CD4-positive, alpha-beta T cell treated with Interferon gamma for 1 hour (primary cell): ENCODE measurements around the gene LGALS3BP.
"Not testable (repeated sequence)": the region's sequence is repeated elsewhere in the genome, so short reads cannot be mapped to it uniquely, and the experiment has no call there.

Source experiments
- DNase-seq: peaks from one replicate; pipeline ENCODE4 v3.0.0-alpha.2; 2020

The LGALS3BP gene, protein sequence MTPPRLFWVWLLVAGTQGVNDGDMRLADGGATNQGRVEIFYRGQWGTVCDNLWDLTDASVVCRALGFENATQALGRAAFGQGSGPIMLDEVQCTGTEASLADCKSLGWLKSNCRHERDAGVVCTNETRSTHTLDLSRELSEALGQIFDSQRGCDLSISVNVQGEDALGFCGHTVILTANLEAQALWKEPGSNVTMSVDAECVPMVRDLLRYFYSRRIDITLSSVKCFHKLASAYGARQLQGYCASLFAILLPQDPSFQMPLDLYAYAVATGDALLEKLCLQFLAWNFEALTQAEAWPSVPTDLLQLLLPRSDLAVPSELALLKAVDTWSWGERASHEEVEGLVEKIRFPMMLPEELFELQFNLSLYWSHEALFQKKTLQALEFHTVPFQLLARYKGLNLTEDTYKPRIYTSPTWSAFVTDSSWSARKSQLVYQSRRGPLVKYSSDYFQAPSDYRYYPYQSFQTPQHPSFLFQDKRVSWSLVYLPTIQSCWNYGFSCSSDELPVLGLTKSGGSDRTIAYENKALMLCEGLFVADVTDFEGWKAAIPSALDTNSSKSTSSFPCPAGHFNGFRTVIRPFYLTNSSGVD

DNA sequence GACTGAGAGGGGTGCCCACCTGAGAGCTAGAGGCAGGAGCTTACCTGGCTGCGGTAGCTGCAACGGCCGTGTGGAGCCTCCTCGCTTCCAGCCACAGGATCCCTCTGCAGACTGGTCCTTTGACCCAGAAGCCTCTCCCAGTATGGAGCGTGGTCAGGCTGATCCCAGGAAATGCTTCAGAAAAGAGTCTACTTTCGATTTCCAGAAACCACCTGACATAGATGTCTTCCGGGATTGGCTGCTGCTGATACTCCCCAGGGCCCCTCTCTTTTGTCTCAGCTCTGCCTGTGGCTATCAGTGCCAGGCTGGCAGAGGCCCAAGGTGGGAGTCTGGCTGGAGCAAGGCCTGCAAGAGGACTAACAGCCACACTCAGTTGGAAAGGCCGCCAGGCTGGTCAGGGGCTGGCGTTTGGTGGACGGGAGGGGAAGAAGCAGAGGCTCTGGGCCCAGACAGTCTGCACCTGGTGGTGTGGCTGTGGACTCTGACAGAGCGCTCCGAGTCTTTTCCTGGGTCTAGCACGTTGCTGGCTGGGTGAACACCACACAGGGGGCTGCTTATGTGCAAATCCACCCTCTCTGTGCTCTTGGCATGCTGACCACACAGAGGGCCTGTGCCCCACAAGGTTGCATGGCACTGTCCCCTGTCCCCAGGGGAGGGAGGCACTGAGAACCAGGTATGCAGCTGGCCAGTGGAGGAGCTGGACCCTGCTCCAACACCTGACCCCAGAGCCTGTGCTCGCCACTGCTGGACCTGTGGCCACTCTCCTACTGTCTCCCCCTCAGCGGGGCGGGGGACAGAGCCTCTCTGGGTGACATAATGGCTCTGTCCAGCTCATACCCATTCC is at the start of gene LGALS3BP:
LGALS3BP (minus strand) TSS at position 144 of the 844 bp plus-strand sequence. CDS start 2,732 bp downstream, outside the sequence.
- DNase-seq, result peak; percentile 22

DNA sequence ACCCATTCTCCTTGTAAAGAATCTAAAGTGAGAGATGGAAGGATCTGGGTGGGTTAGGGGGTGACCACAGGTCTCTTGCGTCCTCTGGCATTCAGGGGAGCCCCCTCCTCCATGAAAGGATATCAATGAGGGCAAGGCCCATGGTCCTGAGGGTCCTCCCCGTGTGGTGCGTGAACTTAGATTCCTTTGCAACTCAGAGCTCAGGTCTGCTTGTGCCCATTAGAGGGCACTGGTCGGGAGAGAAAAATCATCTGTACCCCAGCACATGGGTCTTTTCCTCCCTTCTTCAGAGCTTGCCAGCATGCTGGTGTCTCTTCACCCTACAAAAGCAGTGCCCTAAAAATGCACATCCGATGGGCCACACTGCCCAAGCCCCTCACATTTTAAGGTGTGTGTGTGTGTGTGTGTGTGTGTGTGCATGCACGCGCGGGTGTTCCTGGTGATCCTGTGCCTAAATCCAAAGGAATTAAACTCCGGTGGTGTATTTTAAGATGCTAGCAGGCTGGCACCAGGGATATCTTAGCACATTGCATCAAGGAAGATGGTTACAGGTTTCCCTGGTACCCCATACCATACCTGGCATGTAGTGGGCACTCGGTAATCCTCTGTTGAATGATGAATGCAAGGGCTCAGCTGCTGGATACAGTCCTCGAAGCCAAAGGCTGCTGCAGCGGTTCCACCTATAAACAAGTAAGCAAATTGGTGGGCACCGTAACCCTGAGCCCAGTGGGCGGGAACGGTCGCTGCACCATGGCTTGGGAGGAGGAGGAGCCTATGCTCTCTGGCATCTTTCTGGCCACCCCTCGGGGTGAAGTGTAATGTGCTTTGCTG is 49.0 kb upstream of the LGALS3BP start:
- DNase-seq, result no peak

DNA sequence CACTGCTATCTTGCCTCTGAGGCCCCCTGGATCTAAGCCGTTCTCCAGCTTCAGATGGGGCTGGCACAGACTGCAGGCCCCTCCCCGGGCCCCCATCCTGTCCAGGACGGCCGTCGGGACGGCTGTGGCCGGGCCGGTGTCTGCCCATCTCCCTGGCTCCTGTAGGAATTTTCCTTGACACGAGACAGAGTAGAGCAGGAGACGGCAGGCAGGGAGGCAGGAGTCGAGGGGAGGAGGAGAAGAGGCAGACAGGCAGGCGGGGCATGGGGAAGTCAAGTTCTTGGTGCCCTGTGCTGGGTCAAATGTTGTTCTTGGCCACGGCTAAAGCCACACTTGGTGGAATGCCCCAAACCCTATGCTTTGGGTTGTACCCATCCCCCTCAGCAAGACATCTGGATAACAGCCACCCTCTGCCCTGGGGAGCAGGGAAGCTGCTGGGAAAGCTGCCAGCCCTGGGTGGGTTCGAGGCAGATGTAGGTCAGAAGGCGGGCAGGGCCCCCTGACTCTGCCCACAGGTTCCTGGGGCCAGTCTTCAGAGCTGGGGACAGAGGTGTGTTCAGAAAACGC is 48.3 kb upstream of the LGALS3BP start:
- DNase-seq, result no peak

DNA sequence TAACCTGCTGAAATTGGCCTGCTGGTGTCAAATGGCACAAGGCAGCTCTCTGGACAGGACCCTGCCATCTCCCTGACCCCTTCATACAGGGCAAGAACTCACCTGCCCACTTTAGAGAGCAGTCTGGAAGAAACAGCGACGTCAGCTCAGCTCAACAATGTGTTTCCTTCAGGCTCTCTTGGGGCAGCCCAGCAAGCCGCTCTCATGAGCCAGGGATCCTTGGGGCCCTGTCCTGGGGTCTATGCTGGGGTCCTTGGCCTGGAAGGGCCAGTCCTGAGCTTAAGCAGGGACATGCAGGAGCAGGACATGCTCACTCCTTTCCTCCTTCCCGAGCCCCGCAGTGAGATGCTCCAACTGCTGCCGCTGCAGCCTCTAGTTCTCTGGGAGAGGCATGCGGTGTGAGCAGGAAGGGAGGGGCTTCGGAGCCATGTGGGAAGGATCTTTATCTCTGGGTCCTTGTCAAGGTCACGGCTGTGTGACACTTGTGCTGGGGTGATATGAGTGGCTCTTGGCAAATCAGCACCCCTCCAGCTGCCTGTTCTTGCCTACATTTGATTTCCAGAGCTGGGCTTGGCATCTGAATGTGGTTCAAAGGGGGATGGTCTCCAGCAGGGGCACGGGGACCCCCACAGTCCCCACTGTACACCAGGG is 47.7 kb upstream of the LGALS3BP start:
- DNase-seq, result no peak

DNA sequence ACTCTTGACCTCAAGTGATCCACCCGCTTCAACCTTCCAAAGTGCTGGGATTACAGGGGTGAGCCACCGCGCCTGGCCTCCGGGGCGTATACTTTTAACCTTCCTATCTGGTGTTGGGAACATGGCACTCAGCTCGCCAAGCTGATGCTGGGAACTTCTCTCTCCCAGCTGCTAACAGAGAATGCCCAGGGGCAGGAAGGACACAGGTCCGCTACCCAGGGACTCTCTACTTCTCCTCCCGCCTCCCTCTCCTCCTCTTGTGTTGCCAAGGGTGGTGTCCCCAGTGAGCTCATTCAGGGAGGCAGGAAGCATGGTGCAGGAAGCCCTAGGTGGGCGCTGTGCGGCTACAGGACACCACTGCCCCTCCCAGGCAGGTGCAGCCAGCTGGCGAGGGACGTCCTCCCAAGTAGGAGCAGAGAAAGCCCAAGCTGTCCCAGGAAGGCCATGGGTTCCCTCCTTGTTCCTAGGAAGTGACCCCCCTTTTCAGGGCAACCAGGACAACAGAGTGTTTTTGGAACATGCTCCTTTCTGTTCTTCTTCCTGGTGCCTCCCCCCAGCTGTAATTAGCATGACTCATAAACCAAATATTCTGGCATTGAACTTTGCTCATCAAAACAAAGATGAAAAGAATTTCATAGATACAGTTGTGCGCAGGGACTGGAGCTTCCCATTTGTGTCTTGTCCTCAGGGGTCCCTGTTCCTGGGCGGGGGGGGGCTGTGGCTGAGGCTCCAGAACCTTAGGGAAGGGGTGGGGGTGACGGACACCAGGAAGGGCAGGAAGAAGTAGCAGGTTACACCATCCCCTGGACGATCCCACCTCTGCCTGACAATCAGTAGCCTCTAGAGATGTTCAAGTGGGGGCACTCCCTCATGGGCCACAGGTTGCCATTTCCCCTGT is 46.9 kb upstream of the LGALS3BP start:
- DNase-seq, result no peak

DNA sequence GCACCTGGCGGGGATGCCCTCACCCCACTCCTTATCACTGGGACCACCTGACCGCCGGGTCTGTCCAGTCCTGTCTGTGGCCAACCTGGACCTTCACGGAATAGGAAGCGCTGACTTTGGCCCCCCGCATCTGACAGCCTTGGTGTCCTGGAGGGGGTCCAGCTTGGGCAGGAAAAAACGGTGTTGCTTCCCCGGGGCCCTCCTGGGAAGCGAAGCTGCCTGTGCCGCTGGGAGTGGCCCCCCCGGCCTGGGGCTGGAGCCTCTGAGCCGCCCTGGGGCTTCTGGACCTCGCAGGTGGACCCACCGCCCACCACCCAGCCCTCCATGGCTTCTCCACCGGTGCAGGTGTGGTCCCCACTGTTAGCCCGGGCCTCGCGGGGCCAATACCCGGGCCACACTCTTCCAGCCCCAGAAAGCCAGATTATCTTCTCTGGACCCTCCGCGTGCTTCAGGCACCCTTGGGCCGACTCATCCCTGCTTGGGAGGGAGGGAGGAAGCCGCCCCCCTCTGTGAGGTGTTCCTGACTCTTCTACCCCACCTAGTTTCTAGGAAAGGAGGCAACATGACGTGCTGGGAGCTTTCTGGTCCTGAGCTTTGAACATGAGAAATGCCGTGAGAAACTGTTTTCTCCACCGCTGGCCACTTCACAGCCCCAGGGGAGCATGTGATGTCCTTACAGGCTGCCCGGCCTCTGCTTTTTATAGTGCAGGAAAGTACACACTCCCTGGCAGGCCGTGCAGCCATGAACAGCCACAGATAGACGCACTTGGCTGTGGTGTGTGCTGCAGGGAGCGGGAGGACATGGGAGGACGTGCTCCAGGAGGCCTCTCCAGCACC is 45.4 kb upstream of the LGALS3BP start:
- DNase-seq, result no peak

DNA sequence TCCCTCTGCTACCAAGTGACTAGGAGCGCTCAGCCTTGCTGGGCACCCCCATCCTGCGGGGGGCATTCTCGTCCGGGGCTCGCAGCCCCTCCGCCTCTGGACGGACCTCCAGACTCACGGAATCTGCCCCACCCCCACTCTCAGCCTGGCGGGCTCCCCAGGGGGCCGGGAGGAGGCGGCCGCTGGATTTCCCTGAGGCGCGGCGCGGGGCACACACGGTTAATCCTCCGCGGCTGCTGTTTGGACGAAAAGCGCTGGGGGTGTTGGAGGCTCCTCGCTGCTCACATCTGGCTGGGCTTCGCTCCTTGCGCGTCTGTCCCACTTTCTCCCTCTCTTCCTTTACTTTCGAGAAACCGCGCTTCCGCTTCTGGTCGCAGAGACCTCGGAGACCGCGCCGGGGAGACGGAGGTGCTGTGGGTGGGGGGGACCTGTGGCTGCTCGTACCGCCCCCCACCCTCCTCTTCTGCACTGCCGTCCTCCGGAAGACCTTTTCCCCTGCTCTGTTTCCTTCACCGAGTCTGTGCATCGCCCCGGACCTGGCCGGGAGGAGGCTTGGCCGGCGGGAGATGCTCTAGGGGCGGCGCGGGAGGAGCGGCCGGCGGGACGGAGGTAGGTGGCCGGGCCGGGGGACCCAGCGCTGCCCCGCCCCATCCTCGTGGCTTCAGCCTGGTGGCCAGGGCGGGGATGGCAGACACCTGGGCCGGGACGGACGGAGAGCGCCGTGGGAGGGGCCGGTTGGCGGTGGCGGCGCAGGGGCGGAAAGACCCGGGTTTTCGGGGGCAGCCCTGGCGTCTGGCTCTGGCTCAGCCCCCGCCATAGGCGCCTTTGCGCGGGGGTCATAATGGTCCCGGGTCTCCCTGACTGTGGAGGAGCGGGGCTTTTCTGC is 44.4 kb upstream of the LGALS3BP start, which contains the start of gene C1QTNF1:
C1QTNF1 (plus strand) TSS at position 284 of the 886 bp plus-strand sequence. CDS start 19,800 bp downstream, outside the sequence.
- DNase-seq, result no peak

DNA sequence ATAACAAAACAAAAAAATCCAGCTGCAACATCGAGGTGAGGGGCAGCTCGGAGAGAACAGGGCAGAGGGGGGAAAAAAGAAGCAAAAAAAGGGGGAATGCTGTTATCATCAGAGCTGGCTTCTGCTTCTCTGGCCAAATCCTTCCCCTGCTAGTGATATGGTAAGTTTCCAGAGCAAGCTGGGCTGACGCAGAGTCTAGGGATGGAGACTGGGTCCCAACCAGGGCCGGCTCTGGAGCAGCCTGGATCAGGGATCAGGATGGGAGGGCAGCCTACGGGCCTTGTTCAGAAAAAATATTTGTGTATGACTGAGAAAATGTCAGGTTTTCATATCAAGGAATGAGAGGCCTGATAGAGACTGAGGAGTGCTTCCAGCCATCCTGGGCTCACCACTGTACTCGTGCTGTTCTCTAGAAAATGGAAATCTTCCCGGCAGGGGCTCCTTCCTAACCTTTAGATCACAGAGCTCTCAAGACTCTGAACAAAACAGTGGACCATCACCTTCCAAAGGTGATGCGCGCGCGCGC is 43.5 kb upstream of the LGALS3BP start:
- DNase-seq, result no peak

DNA sequence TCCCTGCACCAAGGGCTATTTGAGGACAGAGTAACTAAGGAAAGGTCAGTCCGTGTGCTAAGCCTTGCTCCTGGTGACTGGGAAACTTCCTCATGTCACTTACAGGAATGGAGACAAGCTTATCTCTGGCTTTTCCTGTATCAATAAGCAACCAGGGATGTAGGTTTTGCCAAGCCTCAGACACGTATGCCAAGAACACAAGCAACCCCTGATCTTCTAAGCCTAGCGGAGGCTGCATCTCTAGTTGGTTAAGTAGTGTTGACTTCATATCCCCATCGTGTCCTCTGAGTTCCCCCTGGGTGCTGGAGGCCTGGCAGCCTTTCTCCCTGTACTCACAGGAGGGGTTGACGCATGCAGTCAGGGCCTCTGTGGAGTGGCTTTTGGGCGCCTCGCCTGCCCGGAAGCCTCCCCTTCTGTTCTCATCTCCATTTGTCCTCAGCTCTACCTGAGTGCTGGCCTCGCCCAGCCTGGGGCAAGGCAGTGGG is 42.8 kb upstream of the LGALS3BP start:
- DNase-seq, result no peak

DNA sequence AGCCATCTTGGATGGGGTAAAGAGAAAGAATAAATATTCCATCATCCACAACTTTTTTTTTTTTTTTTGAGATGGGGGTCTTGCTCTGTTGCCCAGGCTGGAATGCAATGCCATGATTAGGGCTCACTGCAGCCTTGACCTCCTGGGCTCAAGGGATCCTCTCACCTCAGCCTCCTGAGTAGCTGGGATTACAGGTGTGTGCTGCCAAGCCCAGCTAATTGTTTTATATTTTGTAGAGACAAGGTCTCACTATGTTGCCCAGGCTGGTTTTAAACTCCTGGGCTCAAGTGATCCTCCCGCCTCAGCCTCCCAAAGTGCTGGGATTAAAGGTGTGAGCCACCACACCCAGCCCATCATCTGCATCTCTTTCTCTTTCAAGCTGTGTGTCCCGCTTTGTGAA is 42.2 kb upstream of the LGALS3BP start:
- not testable (repeated sequence) for DNase-seq

DNA sequence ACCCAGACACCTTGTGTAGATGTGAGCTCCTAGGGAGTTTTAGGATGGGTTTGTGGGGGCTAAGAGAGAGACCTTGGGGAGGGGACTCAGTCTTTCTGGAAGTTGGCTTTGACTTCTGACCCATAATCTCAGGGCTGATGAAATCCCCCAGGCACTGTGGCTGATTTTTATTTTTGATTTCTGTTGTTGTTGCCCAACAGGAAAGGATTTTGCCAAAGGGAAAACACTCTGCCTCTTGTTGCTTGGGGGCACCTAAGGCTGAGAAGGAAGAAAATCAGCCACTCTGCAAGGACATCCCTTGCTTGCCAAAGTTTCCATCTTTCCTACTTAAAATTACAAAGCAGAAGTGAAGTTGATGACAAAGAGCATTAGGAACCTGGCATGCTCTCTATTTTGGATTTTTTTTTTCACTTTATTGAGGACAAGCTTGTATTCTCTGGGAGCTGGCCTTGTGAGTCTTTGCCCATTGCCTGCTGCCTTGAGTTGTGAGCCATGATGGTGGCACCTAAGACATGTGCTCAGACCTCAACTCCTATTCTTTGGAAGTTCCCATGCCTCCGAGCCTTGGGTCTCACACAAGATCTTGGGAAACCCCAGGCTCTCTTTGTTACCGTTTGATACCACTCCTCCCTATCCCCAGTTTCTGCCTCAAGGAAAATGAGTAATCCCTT is 41.0 kb upstream of the LGALS3BP start:
- DNase-seq, result no peak

DNA sequence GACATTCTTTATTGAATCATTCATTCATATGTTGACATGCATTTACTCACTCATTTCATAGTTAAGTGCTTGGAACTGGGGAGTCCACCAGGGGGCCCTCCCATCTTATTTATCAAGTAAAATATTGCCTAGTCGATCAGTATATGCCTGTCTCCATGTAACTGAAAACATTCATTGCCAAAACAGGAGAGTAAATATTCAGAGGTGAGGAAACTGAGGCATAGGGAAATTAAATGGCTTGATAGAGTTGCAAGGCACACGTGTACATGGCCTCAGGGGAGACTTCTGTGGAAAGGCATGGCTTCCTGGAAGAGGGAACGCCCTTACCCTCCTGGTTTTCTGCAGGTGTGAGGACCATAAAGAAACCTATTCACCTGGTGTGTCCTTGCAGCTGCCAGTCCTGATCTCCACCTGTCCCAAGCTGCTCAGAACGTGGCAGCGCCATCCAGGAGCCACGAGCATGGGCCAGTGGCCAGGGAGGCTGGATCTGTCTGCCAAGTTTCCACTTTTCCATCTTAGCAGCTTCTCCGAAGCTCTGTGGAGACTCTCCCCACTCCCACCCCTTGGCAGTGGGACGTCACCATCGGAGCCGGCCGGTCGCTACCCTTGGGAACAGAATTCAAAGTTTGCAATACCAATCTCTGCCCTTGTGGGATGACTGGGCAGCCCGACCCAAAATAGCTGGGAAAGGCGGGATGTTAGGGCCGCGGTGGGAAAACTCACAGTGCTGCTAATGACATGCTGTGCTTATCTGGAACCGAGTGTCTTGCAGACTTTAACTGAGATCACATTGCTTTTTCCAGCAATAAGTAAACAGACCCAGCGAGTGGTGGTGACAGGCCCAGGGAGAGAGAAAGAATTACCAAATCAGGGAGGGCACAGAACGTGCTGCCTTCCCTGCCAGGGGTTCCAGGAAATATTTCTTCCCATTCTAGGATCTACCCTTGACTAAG is 40.2 kb upstream of the LGALS3BP start:
- DNase-seq, result peak; percentile 39

DNA sequence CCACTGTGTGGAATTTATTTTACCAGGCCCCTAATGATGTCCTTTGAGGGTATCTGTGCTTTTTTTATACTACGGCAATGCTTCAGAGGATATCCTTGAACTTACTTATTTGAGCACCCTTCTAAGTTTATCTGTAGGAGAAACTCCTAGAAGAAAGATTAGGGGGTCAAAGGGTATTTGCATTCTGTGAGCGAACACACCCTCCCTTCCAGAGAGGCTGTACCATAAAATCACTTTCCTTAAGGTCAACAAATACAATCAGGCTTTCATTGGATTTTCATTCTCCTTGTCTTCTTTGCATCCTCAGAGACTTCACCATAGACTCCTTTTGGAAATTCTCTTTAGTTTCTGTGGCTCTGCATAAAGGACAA is 39.5 kb upstream of the LGALS3BP start:
- DNase-seq, result no peak

DNA sequence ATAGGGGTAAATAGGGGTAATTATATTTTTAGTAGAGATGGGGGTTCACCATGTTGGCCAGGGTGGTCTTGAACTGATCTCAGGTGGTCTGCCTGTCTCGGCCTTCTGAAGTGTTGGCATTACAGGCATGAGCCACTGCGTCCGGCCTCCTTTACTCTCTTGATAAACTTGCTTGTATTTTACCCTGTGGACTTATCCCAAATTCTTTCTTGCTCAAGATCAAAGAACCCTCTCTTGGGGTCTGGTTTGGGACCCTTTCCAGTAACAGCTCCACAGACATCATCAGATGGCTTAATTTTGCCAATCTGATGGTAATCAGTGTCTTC is 38.6 kb upstream of the LGALS3BP start:
- no peak for DNase-seq

DNA sequence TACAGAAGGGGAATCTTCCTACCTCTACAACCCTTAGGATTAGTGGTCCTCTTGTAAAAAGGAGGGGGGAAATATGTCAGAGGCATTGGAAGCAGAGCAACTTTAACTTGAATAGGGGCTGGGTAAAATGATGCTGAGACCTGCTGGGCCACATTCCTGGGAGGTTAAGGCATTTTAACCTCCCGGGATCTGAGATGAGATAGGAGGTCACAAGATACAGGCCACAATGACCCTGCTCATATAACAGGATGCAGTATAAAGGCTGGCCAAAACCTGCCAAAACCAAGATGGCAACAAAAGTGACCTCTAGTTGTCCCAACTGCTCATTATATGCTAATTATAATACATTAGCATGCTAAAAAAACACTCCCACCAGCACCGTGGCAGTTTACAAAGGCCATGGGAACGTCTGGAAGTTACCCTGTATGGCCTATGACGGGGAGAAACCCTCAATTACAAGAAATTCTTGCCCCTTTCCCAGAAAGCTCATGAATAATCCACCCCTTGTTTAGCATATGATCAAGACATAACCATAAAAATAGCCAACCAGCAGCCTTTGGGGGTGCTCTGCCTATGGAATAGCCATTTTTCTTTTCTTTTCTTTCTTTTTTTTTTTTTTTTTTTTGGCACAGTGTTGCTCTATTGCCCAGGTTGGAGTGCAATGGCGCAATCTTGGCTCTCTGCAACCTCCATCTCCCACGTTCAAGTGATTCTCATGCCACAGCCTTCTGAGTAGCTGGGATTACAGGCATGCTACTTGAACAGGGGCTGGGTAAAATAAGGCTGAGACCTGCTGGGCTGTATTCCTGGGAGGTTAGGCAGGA is 38.0 kb upstream of the LGALS3BP start:
- DNase-seq, result no peak
